GM12892 (cell line): ENCODE results near the gene ASB8.

Source experiments
- POLR2A ChIP-seq: IDR thresholded peaks from 2 replicates; pipeline ENCODE4 v1.6.1; 2011; ENCODE audit warnings: low read depth, low read length, control low read depth
- POLR2AphosphoS5 ChIP-seq: IDR thresholded peaks from 2 replicates; pipeline ENCODE4 v1.6.1; 2011; ENCODE audit warnings: low read depth, low read length, control low read depth
- TAF1 ChIP-seq: IDR thresholded peaks from 2 replicates; pipeline ENCODE4 v1.6.1; 2011; ENCODE audit warnings: low read depth, mild to moderate bottlenecking, control low read depth, low read length, borderline replicate concordance

DNA sequence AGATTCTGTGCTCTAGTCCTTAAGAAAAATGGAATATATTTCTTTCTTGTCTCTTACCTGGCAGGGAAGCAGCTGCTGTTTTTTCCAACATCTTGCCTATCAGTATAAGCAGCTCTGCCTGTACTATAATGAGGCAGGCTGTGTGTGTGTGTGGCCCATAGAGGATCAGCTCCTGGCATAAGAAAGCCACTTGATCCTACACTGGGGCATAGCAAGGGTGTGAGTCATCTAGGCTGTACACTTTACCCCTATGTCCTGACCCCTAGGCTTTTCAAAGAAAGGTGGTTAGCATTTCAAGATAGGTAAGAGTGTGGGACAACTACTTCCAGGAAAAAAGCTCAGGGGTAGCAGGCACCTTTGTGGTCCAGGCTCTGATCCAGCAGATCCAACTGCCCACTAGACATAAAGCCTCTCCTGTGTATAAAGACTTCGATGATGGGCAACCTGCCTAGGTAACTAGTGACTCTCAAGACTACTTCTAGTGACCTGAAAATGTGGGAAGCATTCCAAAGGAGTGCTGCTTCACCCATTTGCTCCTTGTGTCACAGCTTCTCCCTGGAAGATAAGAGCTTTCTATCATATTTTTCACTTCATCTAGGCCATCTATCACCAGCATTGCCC, 46.5 kb downstream of the ASB8 start:
- TF ChIP-seq POLR2A (no peak), TAF1 (no peak), POLR2AphosphoS5 (no peak)
